Measurements from ENCODE around the gene COL7A1. TPM values are rescaled to one million over a fixed set of nuclear protein-coding genes. Genes with fewer than 3 reads are reported as not detected.

The COL7A1 gene
- polyA plus RNA-seq, 1 of the 3 experiments (the other 2 are of a cell fraction), result 10.8 TPM

GRCh38 chr3:48591436-48591835 is 3.7 kb downstream of the COL7A1 start:
- H3K9me2 ChIP-seq, result no peaks in the 10 kb centered on the region
- TF ChIP-seq RFX5 (IDR thresholded peaks at IDR 0.05; ENCODE audit: low read length), result no peak
- no peak for TF ChIP-seq SIN3A (IDR thresholded peaks at IDR 0.05; ENCODE audit: borderline replicate concordance, low read depth, low read length)
- TF ChIP-seq FOXJ3 (CRISPR knock-in tag; IDR thresholded peaks at IDR 0.05), result no peak
- no peak for TF ChIP-seq REST (IDR thresholded peaks at IDR 0.05; ENCODE audit: low read depth, low read length)
- no peak for TF ChIP-seq MXI1 (IDR thresholded peaks at IDR 0.05; ENCODE audit: low read depth, low read length)
- no peak for TF ChIP-seq NFIC (IDR thresholded peaks at IDR 0.05; ENCODE audit: borderline replicate concordance)
- no peak for TF ChIP-seq TCF12 (IDR thresholded peaks at IDR 0.05)
- no peak for TF ChIP-seq USF2 (IDR thresholded peaks at IDR 0.05; ENCODE audit: borderline replicate concordance, low read depth, low read length)
- TF ChIP-seq GATA2 (CRISPR knock-in tag; IDR thresholded peaks at IDR 0.05), result no peak
- TF ChIP-seq EZH2phosphoT487 (IDR thresholded peaks at IDR 0.05; ENCODE audit: borderline replicate concordance, low read depth), result no peak
- no peak for TF ChIP-seq POLR2AphosphoS5 (IDR thresholded peaks at IDR 0.05; ENCODE audit: low read depth, low read length)
- TF ChIP-seq SMC3 (IDR thresholded peaks at IDR 0.05; ENCODE audit: low read depth, low read length), result no peak
- TF ChIP-seq JUND (IDR thresholded peaks at IDR 0.05), result no peak
- no peak for TF ChIP-seq ZBTB33 (IDR thresholded peaks at IDR 0.05; ENCODE audit: borderline replicate concordance, low read depth)
- TF ChIP-seq MAX (IDR thresholded peaks at IDR 0.05; ENCODE audit: low read depth), result no peak
- H3K9ac ChIP-seq, result no peak overlapping the region
- ChIA-PET POLR2A (no interaction called here), CTCF (no interaction called here)
- H3F3A ChIP-seq (replicated peaks; ENCODE audit: insufficient read depth), result peaks cover 9% of the 10 kb centered on the region
- no peak overlapping the region for H3K27ac ChIP-seq (ENCODE audit: low read depth in 2 of 2, low read length in 1 of 2)
- no peaks in the 10 kb centered on the region for H3K27me3 ChIP-seq (ENCODE audit: insufficient read depth)
- peaks cover 5% of the 10 kb centered on the region; the same call in 1 of the 2 replicates for H3K79me2 ChIP-seq (ENCODE audit: insufficient read depth)
- H3K9me3 ChIP-seq, result no peaks in the 10 kb centered on the region
- no peak overlapping the region for H3K4me2 ChIP-seq
- H3K4me1 ChIP-seq (ENCODE audit: control insufficient read depth in 1 of 2, insufficient read depth in 2 of 2, low read depth in 1 of 2, low read length in 1 of 2), result peaks cover 11 to 19% of the 10 kb centered on the region in 2 experiments; a peak in 3 of 4 replicates
- no peak for DNase-seq
- no peak overlapping the region for H2AFZ ChIP-seq (ENCODE audit: low read depth)
- 96% methylated on average over 4 of the region's 14 CpGs for WGBS (ENCODE audit: low lambda C conversion rate)
- no peaks in the 10 kb centered on the region for H4K20me1 ChIP-seq (ENCODE audit: insufficient read depth)
- no peaks in the 10 kb centered on the region for H3K36me3 ChIP-seq (replicated peaks in 1 of 2; ENCODE audit: control insufficient read depth in 1 of 2, insufficient read depth in 2 of 2, low read length in 1 of 2)
- no peak overlapping the region for H3K4me3 ChIP-seq (ENCODE audit: low read depth in 2 of 2, low read length in 1 of 2)

Measured in SK-N-SH (cell line).